ENCODE data around the gene KIRREL3. TPM values are rescaled to one million over a fixed set of nuclear protein-coding genes. Genes with fewer than 3 reads are reported as not detected.

Gene KIRREL3
- polyA plus RNA-seq, 1 experiment = 2.3 TPM

DNA sequence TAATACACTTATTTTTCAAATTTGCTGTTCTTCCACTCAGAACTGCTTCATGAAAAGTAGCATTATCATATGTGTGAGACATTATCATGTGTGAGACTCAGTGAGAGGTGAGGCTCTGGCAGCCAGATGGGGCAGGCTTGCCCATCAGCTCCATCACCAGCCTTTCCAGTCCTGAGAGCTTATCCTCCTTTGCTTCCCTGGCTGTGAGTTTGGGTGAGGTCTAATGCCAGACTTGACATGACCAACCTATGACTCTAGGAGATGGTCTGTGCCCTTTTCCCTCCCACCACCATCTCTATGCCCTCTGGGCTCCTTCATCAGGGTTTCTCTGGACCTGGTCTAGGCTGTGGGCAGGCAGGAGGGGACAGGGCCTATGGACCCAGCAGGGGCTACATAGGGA is 145.0 kb downstream of the KIRREL3 start:
- DNase-seq (ENCODE audit: low read depth, low spot score) = no peak
- no peaks in the 10 kb centered on the region; the same call in 1 of the 2 replicates for H3K9me3 ChIP-seq (ENCODE audit: control insufficient read depth, insufficient read depth, low read length)
- H3K27ac ChIP-seq (ENCODE audit: low read depth, low read length) = no peak overlapping the region
- ChIA-PET POLR2A (no interaction called here), CTCF (no interaction called here)
- H3K27me3 ChIP-seq (ENCODE audit: control insufficient read depth, insufficient read depth, low read length) = no peaks in the 10 kb centered on the region
- TF ChIP-seq, protein P1, sequence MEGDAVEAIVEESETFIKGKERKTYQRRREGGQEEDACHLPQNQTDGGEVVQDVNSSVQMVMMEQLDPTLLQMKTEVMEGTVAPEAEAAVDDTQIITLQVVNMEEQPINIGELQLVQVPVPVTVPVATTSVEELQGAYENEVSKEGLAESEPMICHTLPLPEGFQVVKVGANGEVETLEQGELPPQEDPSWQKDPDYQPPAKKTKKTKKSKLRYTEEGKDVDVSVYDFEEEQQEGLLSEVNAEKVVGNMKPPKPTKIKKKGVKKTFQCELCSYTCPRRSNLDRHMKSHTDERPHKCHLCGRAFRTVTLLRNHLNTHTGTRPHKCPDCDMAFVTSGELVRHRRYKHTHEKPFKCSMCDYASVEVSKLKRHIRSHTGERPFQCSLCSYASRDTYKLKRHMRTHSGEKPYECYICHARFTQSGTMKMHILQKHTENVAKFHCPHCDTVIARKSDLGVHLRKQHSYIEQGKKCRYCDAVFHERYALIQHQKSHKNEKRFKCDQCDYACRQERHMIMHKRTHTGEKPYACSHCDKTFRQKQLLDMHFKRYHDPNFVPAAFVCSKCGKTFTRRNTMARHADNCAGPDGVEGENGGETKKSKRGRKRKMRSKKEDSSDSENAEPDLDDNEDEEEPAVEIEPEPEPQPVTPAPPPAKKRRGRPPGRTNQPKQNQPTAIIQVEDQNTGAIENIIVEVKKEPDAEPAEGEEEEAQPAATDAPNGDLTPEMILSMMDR (IDR thresholded peaks at IDR 0.05; ENCODE audit: low read depth, low read length) = no peak
- H3K4me3 ChIP-seq (ENCODE audit: low read depth, low read length) = no peak overlapping the region

DNA sequence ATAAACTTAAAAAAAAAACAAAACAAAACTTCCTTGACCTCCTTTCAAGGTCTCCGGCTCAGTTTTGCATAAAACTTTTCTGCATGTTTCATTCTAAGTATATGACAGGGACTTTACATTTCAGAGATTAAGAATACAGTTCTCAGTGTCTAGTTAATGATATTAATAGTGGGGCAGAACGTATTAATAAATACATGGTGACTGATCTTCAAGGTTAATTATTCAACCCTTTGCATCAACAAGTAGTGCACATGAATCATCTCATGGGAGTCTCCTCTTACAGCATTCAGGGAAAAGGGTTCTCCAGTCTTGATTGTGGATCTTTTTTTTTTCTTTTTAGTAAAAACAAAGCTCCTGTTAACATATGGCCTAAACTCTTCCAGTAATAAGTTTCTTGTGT is 146.8 kb downstream of the KIRREL3 start:
- POLR2A ChIA-PET = interaction anchor here (0.6 kb wide), 2 partner anchors 11 to 369 kb away, joined by 3 to 5 read pairs; no protein-coding TSS in a partner anchor
- Histone ChIP-seq H3K27me3 (ENCODE audit: control insufficient read depth, insufficient read depth, low read length) (no peaks in the 10 kb centered on the region), H3K27ac (ENCODE audit: low read depth, low read length) (no peak overlapping the region), H3K4me3 (ENCODE audit: low read depth, low read length) (no peak overlapping the region), H3K9me3 (ENCODE audit: control insufficient read depth, insufficient read depth, low read length) (no peaks in the 10 kb centered on the region)
- TF ChIP-seq, protein P1 (IDR thresholded peaks at IDR 0.05; ENCODE audit: low read depth, low read length) = no peak
- no peak for DNase-seq (ENCODE audit: low read depth, low spot score)
- CTCF ChIA-PET = interaction anchor here (1.0 kb wide), 1 partner anchor 116 kb away, joined by 3 read pairs; no protein-coding TSS in a partner anchor

DNA sequence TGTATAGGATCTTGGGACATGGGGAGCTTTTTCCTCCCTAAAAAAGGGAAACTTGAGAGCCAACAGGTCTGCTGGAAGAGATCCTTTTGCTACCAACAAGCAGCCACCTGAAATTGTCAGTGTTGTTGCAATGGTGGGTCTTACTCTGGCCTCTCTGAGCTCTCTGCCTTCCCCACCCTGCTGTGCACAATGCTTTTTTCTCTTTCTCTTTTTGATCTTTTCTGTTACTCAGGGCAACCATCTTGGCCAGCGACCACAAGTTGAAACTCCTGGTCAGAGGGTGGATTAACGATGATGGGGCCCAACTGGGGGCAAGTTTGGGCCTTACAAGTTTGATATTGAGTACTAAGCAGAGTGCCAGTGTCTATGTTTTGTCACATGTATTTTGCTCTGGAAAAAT is 155.8 kb downstream of the KIRREL3 start:
- CTCF ChIA-PET = no interaction called here
- DNase-seq (ENCODE audit: low read depth, low spot score) = no peak
- POLR2A ChIA-PET = no interaction called here
- no peaks in the 10 kb centered on the region for H3K9me3 ChIP-seq (ENCODE audit: control insufficient read depth, insufficient read depth, low read length)
- H3K27ac ChIP-seq (ENCODE audit: low read depth, low read length) = no peak overlapping the region
- TF ChIP-seq, protein P1 (IDR thresholded peaks at IDR 0.05; ENCODE audit: low read depth, low read length) = no peak
- H3K27me3 ChIP-seq (ENCODE audit: control insufficient read depth, insufficient read depth, low read length) = no peaks in the 10 kb centered on the region
- no peak overlapping the region for H3K4me3 ChIP-seq (ENCODE audit: low read depth, low read length)

DNA sequence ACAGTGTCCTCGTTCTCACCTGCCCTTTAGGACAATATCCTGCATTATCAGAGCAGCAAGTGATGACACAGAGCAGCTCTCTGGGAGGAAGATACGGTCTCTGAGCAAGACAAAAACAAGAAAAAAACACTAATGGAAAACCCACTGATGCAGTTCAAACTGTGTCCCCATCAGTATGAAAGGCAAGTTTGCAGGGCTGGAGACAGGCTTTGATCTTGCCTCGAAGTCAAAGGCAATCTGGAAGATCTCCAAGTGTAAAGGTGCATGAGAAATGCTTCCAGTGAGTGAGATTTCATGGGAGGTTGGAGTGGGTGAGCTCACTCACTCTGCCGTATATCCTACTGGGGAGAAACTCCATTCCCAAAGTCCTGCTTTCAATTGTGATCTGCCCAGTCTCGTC is 157.5 kb downstream of the KIRREL3 start:
- H3K4me3 ChIP-seq (ENCODE audit: low read depth, low read length) = no peak overlapping the region
- no peaks in the 10 kb centered on the region for H3K9me3 ChIP-seq (ENCODE audit: control insufficient read depth, insufficient read depth, low read length)
- DNase-seq (ENCODE audit: low read depth, low spot score) = no peak
- POLR2A ChIA-PET = no interaction called here
- H3K27ac ChIP-seq (ENCODE audit: low read depth, low read length) = no peak overlapping the region
- TF ChIP-seq, protein P1 (IDR thresholded peaks at IDR 0.05; ENCODE audit: low read depth, low read length) = no peak
- CTCF ChIA-PET = no interaction called here
- no peaks in the 10 kb centered on the region for H3K27me3 ChIP-seq (ENCODE audit: control insufficient read depth, insufficient read depth, low read length)

DNA sequence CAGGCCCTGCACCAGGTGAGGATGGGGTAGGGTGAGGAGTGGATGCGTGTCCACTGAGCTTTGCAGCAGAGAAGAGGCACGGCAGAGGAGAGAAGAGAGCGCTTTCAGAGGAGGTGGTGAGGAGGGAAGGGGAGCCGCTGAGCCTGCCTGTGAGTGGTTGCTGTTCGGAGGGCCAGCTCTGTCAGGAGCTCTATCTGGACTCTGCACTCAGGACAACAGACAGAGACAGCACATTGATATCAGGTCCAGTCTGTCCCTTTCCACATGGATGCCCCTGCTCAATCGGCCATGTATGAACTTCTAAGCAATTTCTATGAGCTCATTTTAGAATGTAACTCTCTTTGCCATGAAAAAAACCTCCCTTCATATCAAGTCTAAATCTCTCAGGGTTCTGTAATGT is 158.6 kb downstream of the KIRREL3 start:
- no peak overlapping the region for H3K27ac ChIP-seq (ENCODE audit: low read depth, low read length)
- H3K4me3 ChIP-seq (ENCODE audit: low read depth, low read length) = no peak overlapping the region
- ChIA-PET POLR2A (no interaction called here), CTCF (no interaction called here)
- TF ChIP-seq, protein P1 (IDR thresholded peaks at IDR 0.05; ENCODE audit: low read depth, low read length) = no peak
- no peak for DNase-seq (ENCODE audit: low read depth, low spot score)
- no peaks in the 10 kb centered on the region for H3K27me3 ChIP-seq (ENCODE audit: control insufficient read depth, insufficient read depth, low read length)
- H3K9me3 ChIP-seq (ENCODE audit: control insufficient read depth, insufficient read depth, low read length) = no peaks in the 10 kb centered on the region
